GM23338 (cell line): ENCODE results near the gene SKP1.

Experiments used
- EZH2 ChIP-seq: fragments of 200-600 bp; sonication (generic); IDR thresholded peaks from one replicate; pipeline ENCODE4 v1.8.0; 2017; ENCODE audit warnings: antibody characterized with exemption, mild to moderate bottlenecking, low read depth; ENCODE audit not compliant: unreplicated experiment
- EZH2phosphoT487 ChIP-seq: fragments of 200-600 bp; sonication (generic); IDR thresholded peaks from one replicate; pipeline ENCODE4 v1.8.1; 2018; ENCODE audit warnings: antibody characterized with exemption; ENCODE audit not compliant: unreplicated experiment
- POLR2AphosphoS5 ChIP-seq: IDR thresholded peaks from 2 replicates; pipeline ENCODE4 v1.6.1; 2016; ENCODE audit warnings: antibody characterized with exemption, low read depth
- ZNF331 ChIP-seq: fragments of 250-450 bp; sonication (Bioruptor Pico); IDR thresholded peaks from 2 replicates; pipeline ENCODE4 v1.5.0; 2020; ENCODE audit warnings: low read depth, mild to moderate bottlenecking, moderate library complexity
- TF ChIP-seq, protein P1 (sequence below), 2 experiments: fragments of 200-600 bp in 1 of 2; sonication (generic) in 1 of 2; conservative IDR thresholded peaks; 2 replicates each; pipeline versions ENCODE4 v1.5.1 to v1.6.1; 2016 to 2017; ENCODE audit warnings: antibody characterized with exemption in 2 of 2, low read depth in 2 of 2, mild to moderate bottlenecking in 2 of 2, moderate library complexity in 1 of 2
- TF ChIP-seq, protein P2 (sequence below): IDR thresholded peaks from one replicate; pipeline ENCODE4 v1.6.1; 2018; ENCODE audit warnings: antibody characterized with exemption; ENCODE audit not compliant: unreplicated experiment
- TF ChIP-seq, protein P3 (sequence below): IDR thresholded peaks from 2 replicates; pipeline ENCODE4 v1.6.1; 2016; ENCODE audit warnings: antibody characterized with exemption

DNA sequence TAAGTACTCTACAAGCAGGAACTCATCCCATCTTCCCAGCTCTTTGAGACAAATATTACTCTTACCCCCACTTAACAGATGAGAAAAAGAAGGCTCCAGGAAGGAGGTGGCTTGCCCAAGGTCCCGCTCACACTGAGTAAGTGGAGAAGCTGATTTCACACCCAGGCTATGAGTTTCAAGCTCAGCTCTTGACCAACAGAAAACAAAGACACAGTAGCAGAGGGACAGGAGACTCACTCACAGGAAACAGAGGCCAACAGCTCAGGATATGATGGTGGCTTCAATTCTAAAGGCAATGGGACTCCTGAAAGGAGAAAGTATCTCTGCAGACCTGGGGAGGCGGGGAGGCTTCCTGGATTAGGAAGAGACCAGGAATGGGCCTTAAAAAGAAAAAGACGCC lies 69.0 kb downstream of the SKP1 start:
- TF ChIP-seq, protein P1, sequence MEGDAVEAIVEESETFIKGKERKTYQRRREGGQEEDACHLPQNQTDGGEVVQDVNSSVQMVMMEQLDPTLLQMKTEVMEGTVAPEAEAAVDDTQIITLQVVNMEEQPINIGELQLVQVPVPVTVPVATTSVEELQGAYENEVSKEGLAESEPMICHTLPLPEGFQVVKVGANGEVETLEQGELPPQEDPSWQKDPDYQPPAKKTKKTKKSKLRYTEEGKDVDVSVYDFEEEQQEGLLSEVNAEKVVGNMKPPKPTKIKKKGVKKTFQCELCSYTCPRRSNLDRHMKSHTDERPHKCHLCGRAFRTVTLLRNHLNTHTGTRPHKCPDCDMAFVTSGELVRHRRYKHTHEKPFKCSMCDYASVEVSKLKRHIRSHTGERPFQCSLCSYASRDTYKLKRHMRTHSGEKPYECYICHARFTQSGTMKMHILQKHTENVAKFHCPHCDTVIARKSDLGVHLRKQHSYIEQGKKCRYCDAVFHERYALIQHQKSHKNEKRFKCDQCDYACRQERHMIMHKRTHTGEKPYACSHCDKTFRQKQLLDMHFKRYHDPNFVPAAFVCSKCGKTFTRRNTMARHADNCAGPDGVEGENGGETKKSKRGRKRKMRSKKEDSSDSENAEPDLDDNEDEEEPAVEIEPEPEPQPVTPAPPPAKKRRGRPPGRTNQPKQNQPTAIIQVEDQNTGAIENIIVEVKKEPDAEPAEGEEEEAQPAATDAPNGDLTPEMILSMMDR (conservative IDR thresholded peaks at IDR 0.05; ENCODE audit: low read depth in 2 of 2) = no peak
- TF ChIP-seq POLR2AphosphoS5 = no peak
- TF ChIP-seq, protein P2, sequence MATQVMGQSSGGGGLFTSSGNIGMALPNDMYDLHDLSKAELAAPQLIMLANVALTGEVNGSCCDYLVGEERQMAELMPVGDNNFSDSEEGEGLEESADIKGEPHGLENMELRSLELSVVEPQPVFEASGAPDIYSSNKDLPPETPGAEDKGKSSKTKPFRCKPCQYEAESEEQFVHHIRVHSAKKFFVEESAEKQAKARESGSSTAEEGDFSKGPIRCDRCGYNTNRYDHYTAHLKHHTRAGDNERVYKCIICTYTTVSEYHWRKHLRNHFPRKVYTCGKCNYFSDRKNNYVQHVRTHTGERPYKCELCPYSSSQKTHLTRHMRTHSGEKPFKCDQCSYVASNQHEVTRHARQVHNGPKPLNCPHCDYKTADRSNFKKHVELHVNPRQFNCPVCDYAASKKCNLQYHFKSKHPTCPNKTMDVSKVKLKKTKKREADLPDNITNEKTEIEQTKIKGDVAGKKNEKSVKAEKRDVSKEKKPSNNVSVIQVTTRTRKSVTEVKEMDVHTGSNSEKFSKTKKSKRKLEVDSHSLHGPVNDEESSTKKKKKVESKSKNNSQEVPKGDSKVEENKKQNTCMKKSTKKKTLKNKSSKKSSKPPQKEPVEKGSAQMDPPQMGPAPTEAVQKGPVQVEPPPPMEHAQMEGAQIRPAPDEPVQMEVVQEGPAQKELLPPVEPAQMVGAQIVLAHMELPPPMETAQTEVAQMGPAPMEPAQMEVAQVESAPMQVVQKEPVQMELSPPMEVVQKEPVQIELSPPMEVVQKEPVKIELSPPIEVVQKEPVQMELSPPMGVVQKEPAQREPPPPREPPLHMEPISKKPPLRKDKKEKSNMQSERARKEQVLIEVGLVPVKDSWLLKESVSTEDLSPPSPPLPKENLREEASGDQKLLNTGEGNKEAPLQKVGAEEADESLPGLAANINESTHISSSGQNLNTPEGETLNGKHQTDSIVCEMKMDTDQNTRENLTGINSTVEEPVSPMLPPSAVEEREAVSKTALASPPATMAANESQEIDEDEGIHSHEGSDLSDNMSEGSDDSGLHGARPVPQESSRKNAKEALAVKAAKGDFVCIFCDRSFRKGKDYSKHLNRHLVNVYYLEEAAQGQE = no peak
- no peak for TF ChIP-seq EZH2
- TF ChIP-seq EZH2phosphoT487 = no peak
- TF ChIP-seq, protein P3, sequence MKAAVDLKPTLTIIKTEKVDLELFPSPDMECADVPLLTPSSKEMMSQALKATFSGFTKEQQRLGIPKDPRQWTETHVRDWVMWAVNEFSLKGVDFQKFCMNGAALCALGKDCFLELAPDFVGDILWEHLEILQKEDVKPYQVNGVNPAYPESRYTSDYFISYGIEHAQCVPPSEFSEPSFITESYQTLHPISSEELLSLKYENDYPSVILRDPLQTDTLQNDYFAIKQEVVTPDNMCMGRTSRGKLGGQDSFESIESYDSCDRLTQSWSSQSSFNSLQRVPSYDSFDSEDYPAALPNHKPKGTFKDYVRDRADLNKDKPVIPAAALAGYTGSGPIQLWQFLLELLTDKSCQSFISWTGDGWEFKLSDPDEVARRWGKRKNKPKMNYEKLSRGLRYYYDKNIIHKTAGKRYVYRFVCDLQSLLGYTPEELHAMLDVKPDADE = no peak
- TF ChIP-seq ZNF331 (CRISPR knock-in tag) = no peak
